IPS DF 6.9 (cell line): Measurements from ENCODE around the gene SHROOM1.

Source experiments
- DNase-seq: peaks from one replicate; pipeline ENCODE4 v3.0.0-alpha.2; 2013; ENCODE audit warnings: low read depth, low spot score
- H3K27ac ChIP-seq: one replicate; pipeline ENCODE4 v1.5.1; 2013; ENCODE audit warnings: low read length, control low read depth
- H3K27me3 ChIP-seq: 2 replicates; pipeline ENCODE4 v1.6.1; 2013; ENCODE audit warnings: mild to moderate bottlenecking, low read length; ENCODE audit not compliant: control insufficient read depth, insufficient read depth
- H3K36me3 ChIP-seq: 2 replicates; pipeline ENCODE4 v1.6.1; 2013; ENCODE audit warnings: low read length; ENCODE audit not compliant: control insufficient read depth, insufficient read depth
- H3K4me1 ChIP-seq: 2 replicates; pipeline ENCODE4 v1.6.1; 2013; ENCODE audit warnings: low read length; ENCODE audit not compliant: control insufficient read depth, insufficient read depth
- H3K4me3 ChIP-seq: 2 replicates; pipeline ENCODE4 v1.5.1; 2013; ENCODE audit warnings: mild to moderate bottlenecking, low read length
- H3K9me3 ChIP-seq: 2 replicates; pipeline ENCODE4 v1.6.1; 2013; ENCODE audit warnings: low read length, inconsistent platforms; ENCODE audit not compliant: control insufficient read depth, insufficient read depth
- WGBS: extraction: QIAGEN DNeasy Blood & Tissue Kit; methylation state at CpG from one replicate; pipeline ENCODE4 v1.1.7; 2013; ENCODE audit warnings: mixed read lengths, missing lambda C conversion rate; ENCODE audit not compliant: insufficient read length, insufficient coverage; 5-methylcytosine and 5-hydroxymethylcytosine counted together

The SHROOM1 gene

GRCh38 chr5:132778856-132779255, 51.6 kb downstream of the SHROOM1 start:
- no peak for DNase-seq

GRCh38 chr5:132778129-132778528, 52.3 kb downstream of the SHROOM1 start:
- Histone ChIP-seq H3K27ac (no peak overlapping the region), H3K27me3 (peaks cover 14% of the 10 kb centered on the region), H3K9me3 (no peaks in the 10 kb centered on the region), H3K4me3 (no peak overlapping the region), H3K4me1 (peaks cover 6% of the 10 kb centered on the region; the same call in 1 of the 2 replicates), H3K36me3 (no peaks in the 10 kb centered on the region)
- no CpG with 5 or more reads among the region's 4 CpGs for WGBS
- no peak for DNase-seq

More at GRCh38 chr5:132778856-132779255, 51.6 kb downstream of the SHROOM1 start:
- Histone ChIP-seq H3K4me3 (no peak overlapping the region), H3K36me3 (no peaks in the 10 kb centered on the region), H3K4me1 (peaks cover 6% of the 10 kb centered on the region; the same call in 1 of the 2 replicates), H3K27me3 (peaks cover 14% of the 10 kb centered on the region), H3K27ac (no peak overlapping the region), H3K9me3 (no peaks in the 10 kb centered on the region)
- WGBS, result no CpG with 5 or more reads among the region's 5 CpGs

GRCh38 chr5:132777209-132778069, 53.0 kb downstream of the SHROOM1 start, which contains the start of gene SEPTIN8:
SEPTIN8 (minus strand) TSS chr5:132777239; CDS start chr5:132777137, 102 bp downstream.
- Histone ChIP-seq H3K36me3 (no peaks in the 10 kb centered on the region), H3K4me1 (peaks cover 6% of the 10 kb centered on the region; the same call in 1 of the 2 replicates), H3K9me3 (no peaks in the 10 kb centered on the region), H3K27me3 (peaks cover 14% of the 10 kb centered on the region), H3K4me3 (peak within 1 kb of the TSS; percentile 43), H3K27ac (no peak within 1 kb of the TSS)
- DNase-seq, result no peak
- WGBS, result no CpG with 5 or more reads among the region's 82 CpGs

- no peak overlapping the region for H3K27ac ChIP-seq
- DNase-seq, result no peak
- H3K36me3 ChIP-seq, result no peaks in the 10 kb centered on the region
- peaks cover 14% of the 10 kb centered on the region for H3K27me3 ChIP-seq
- WGBS, result no CpG with 5 or more reads among the region's 40 CpGs
- H3K9me3 ChIP-seq, result no peaks in the 10 kb centered on the region
- H3K4me1 ChIP-seq, result peaks cover 6% of the 10 kb centered on the region; the same call in 1 of the 2 replicates
- H3K4me3 ChIP-seq, result peak overlapping the region; percentile 43
These were observed 53.6 kb downstream of the SHROOM1 start for GRCh38 chr5:132776938-132777208.

GRCh38 chr5:132776131-132776937, 54.1 kb downstream of the SHROOM1 start:
- DNase-seq, result no peak
- H3K4me3 ChIP-seq, result peak overlapping the region; percentile 43; the same call in 1 of the 2 replicates
- H3K9me3 ChIP-seq, result no peaks in the 10 kb centered on the region
- peaks cover 14% of the 10 kb centered on the region for H3K27me3 ChIP-seq
- H3K36me3 ChIP-seq, result no peaks in the 10 kb centered on the region
- H3K4me1 ChIP-seq, result peaks cover 7% of the 10 kb centered on the region; the same call in 1 of the 2 replicates
- H3K27ac ChIP-seq, result no peak overlapping the region
- WGBS, result no CpG with 5 or more reads among the region's 39 CpGs

GRCh38 chr5:132775476-132775961, 54.9 kb downstream of the SHROOM1 start:
- H3K36me3 ChIP-seq, result no peaks in the 10 kb centered on the region
- H3K4me3 ChIP-seq, result no peak overlapping the region
- peaks cover 8% of the 10 kb centered on the region; the same call in 1 of the 2 replicates for H3K4me1 ChIP-seq
- no CpG with 5 or more reads among the region's 7 CpGs for WGBS
- H3K9me3 ChIP-seq, result no peaks in the 10 kb centered on the region
- no peak for DNase-seq
- H3K27me3 ChIP-seq, result peaks cover 14% of the 10 kb centered on the region
- H3K27ac ChIP-seq, result no peak overlapping the region

GRCh38 chr5:132774896-132775295, 55.6 kb downstream of the SHROOM1 start:
- Histone ChIP-seq H3K4me3 (no peak overlapping the region), H3K27ac (no peak overlapping the region), H3K9me3 (no peaks in the 10 kb centered on the region), H3K27me3 (peaks cover 14% of the 10 kb centered on the region), H3K36me3 (no peaks in the 10 kb centered on the region), H3K4me1 (peaks cover 8% of the 10 kb centered on the region; the same call in 1 of the 2 replicates)
- no CpG with 5 or more reads among the region's 5 CpGs for WGBS
- DNase-seq, result no peak

- WGBS, result no CpG with 5 or more reads among the region's 3 CpGs
- Histone ChIP-seq H3K4me1 (peaks cover 8% of the 10 kb centered on the region; the same call in 1 of the 2 replicates), H3K27me3 (peaks cover 12% of the 10 kb centered on the region), H3K4me3 (no peak overlapping the region), H3K27ac (no peak overlapping the region), H3K9me3 (no peaks in the 10 kb centered on the region), H3K36me3 (no peaks in the 10 kb centered on the region)
- no peak for DNase-seq
These were observed 56.0 kb downstream of the SHROOM1 start for GRCh38 chr5:132774406-132774805.

- Histone ChIP-seq H3K36me3 (no peaks in the 10 kb centered on the region), H3K27ac (no peak overlapping the region), H3K4me1 (peaks cover 8% of the 10 kb centered on the region; the same call in 1 of the 2 replicates), H3K4me3 (no peak overlapping the region), H3K27me3 (peaks cover 11% of the 10 kb centered on the region), H3K9me3 (no peaks in the 10 kb centered on the region)
- no peak for DNase-seq
- no CpG with 5 or more reads among the region's 12 CpGs for WGBS
These were observed 56.7 kb downstream of the SHROOM1 start for GRCh38 chr5:132773601-132774355.
